Measurements from ENCODE around the gene GATD1.

Gene GATD1

DNA sequence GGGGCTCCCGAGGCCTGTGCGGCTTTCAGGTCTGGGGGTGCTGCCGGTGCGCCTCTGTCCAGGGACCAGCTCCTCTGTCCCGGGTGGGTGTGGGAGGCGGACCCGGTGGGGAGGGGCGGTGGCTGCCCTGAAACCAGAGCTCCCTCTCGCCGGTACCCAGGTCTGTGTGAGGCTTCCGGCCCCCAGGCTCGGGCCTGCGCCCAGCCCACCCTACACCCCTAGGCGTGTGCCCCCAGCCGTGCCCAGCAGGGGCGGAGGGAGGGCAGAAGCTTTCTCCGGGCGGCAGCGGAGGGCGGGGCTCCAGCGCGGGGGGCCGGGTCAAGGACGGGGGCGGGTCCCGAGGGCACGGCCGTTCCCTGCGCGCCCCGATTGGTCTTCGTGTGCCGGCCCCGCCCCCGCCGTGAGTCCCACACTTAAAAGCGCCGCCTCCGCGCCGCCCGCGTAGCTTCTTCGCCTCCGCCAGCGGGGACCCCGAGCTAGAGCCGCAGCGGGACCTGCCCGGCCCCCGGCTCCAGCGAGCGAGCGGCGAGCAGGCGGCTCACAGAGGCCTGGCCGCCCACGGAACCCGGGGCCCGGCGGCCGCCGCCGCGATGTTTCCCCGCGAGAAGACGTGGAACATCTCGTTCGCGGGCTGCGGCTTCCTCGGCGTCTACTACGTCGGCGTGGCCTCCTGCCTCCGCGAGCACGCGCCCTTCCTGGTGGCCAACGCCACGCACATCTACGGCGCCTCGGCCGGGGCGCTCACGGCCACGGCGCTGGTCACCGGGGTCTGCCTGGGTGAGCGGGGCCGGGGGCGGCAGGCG lies 42.0 kb upstream of the GATD1 start:
- ChIA-PET CTCF (interaction anchor here (0.6 to 1.3 kb wide), 2 partner anchors 30 to 314 kb away, joined by 3 read pairs; no protein-coding TSS in a partner anchor), POLR2A (interaction anchor here (0.6 to 5.3 kb wide), 14 partner anchors 9 to 244 kb away, joined by 3 to 40 read pairs (median 5); partner anchors contain the start of genes CD151, CRACR2B, GATD1 and RPLP2)
- no peak for TF ChIP-seq ARNT (IDR thresholded peaks at IDR 0.05)
- TF ChIP-seq L3MBTL2 (conservative IDR thresholded peaks at IDR 0.05) = no peak
- no peak for TF ChIP-seq LEF1 (IDR thresholded peaks at IDR 0.05; ENCODE audit: borderline replicate concordance)
- TF ChIP-seq ZNF384 (IDR thresholded peaks at IDR 0.05) = no peak
- no peak for TF ChIP-seq BHLHE40 (IDR thresholded peaks at IDR 0.05; ENCODE audit: borderline replicate concordance)
- TF ChIP-seq NFRKB (IDR thresholded peaks at IDR 0.05) = no peak
- no peak for TF ChIP-seq SP1 (IDR thresholded peaks at IDR 0.05)
- TF ChIP-seq PKNOX1 (IDR thresholded peaks at IDR 0.05) = no peak
- TF ChIP-seq ELF4 (IDR thresholded peaks at IDR 0.05) = no peak
- no peak for TF ChIP-seq CTBP1 (IDR thresholded peaks at IDR 0.05; ENCODE audit: borderline replicate concordance)
- no peak for TF ChIP-seq HDGF (IDR thresholded peaks at IDR 0.05; ENCODE audit: borderline replicate concordance)
- no peak for TF ChIP-seq TARDBP (IDR thresholded peaks at IDR 0.05)
- TF ChIP-seq FOXK2 (IDR thresholded peaks at IDR 0.05) = no peak
- no peak for TF ChIP-seq FOXA1 (IDR thresholded peaks at IDR 0.05)
- TF ChIP-seq FOXM1 (IDR thresholded peaks at IDR 0.05; ENCODE audit: borderline replicate concordance) = no peak
- TF ChIP-seq SUZ12 (IDR thresholded peaks at IDR 0.05) = no peak
- DNase-seq (ENCODE audit: extremely low spot score) = peak; percentile 89

GRCh38 chr11:818396-819128 lies 41.3 kb upstream of the GATD1 start, which contains the start of gene PNPLA2:
Gene PNPLA2 (plus strand): TSS chr11:818914. CDS start chr11:819719, 805 bp downstream.
- no peak for DNase-seq (ENCODE audit: extremely low spot score)
- CTCF ChIA-PET = interaction anchor here (0.6 to 1.3 kb wide), 3 partner anchors 25 to 315 kb away, joined by 3 read pairs; partner anchors contain the start of gene TSPAN4
- no peak for TF ChIP-seq PKNOX1 (IDR thresholded peaks at IDR 0.05)
- TF ChIP-seq SUZ12 (IDR thresholded peaks at IDR 0.05) = no peak
- TF ChIP-seq FOXK2 (IDR thresholded peaks at IDR 0.05) = no peak
- no peak for TF ChIP-seq ZNF384 (IDR thresholded peaks at IDR 0.05)
- TF ChIP-seq NFRKB (IDR thresholded peaks at IDR 0.05) = no peak
- no peak for TF ChIP-seq TARDBP (IDR thresholded peaks at IDR 0.05)
- no peak for TF ChIP-seq FOXA1 (IDR thresholded peaks at IDR 0.05)
- TF ChIP-seq SP1 (IDR thresholded peaks at IDR 0.05) = no peak
- TF ChIP-seq LEF1 (IDR thresholded peaks at IDR 0.05; ENCODE audit: borderline replicate concordance) = no peak
- TF ChIP-seq ELF4 (IDR thresholded peaks at IDR 0.05) = no peak
- TF ChIP-seq FOXM1 (IDR thresholded peaks at IDR 0.05; ENCODE audit: borderline replicate concordance) = no peak
- no peak for TF ChIP-seq ARNT (IDR thresholded peaks at IDR 0.05)
- TF ChIP-seq HDGF (IDR thresholded peaks at IDR 0.05; ENCODE audit: borderline replicate concordance) = no peak
- no peak for TF ChIP-seq CTBP1 (IDR thresholded peaks at IDR 0.05; ENCODE audit: borderline replicate concordance)
- no peak for TF ChIP-seq L3MBTL2 (conservative IDR thresholded peaks at IDR 0.05)
- no peak for TF ChIP-seq BHLHE40 (IDR thresholded peaks at IDR 0.05; ENCODE audit: borderline replicate concordance)
- POLR2A ChIA-PET = interaction anchor here (0.6 to 5.3 kb wide), 15 partner anchors 10 to 243 kb away, joined by 3 to 40 read pairs (median 4); partner anchors contain the start of genes CD151, CRACR2B, GATD1 and RPLP2

DNA sequence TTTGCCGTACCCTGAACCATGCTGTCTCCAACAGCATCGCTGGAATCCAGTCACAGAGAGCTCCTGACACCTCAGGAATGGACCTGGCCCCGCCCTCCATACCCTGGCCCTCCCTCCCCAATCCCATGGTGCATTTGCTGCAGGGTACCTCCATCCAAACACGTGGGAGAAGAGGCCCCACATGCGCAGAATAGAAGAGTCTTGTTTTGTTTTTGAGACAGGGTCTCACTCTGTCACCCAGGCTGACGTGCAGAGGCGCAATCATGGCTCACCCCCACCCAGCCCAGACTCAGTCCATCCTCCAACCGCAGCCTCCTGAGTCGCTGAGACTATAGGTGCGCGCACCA lies 39.1 kb upstream of the GATD1 start:
- ChIA-PET POLR2A (interaction anchor here (1.4 to 5.3 kb wide), 2 partner anchors 7 to 27 kb away, joined by 5 to 39 read pairs; partner anchors contain the start of genes POLR2L, RPLP2 and TSPAN4), CTCF (no interaction called here)
- TF ChIP-seq ELF4 (IDR thresholded peaks at IDR 0.05) = no peak
- DNase-seq (ENCODE audit: extremely low spot score) = no peak

DNA sequence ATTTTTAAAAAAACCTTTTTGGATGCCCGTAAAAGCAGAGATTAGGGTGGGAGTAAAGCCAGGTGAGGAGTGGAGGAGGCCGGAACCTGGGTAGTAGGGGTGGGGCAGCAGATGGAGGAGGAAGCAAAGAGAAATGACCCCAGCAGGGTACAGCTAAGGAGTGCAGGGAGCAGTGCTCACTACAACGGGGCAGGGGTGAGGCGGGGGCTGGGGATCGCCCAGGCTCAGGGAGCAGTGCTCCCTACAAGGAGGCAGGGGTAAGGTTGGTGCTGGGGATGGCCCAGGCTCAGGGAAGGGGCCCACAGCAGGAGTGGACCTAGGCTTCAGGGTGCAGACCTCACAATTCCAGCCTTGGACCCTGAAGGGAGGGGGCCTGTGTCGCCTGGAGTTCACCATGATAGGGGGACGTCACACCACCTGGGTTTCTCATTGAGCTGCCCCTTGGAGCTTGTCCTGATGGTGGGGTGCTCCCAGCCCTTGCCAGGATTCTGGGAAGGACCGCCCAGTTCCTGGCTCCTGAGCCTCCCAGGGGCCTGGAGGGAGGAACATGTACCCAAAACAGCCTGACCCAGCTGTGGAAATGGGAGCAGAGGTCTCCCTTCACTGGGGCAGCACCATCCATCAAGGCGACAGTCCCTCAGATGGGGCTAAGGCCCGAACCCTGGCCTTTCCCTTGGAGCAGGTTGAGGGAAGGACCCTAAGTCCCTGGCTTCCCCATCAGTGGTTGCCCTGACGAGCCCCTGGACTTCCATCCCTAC lies 38.6 kb upstream of the GATD1 start:
- TF ChIP-seq FOXA1 (IDR thresholded peaks at IDR 0.05) (no peak), BHLHE40 (IDR thresholded peaks at IDR 0.05; ENCODE audit: borderline replicate concordance) (no peak), L3MBTL2 (conservative IDR thresholded peaks at IDR 0.05) (no peak), PKNOX1 (IDR thresholded peaks at IDR 0.05) (no peak), NFRKB (IDR thresholded peaks at IDR 0.05) (no peak), ELF4 (IDR thresholded peaks at IDR 0.05) (no peak), HDGF (IDR thresholded peaks at IDR 0.05; ENCODE audit: borderline replicate concordance) (no peak), ZNF384 (IDR thresholded peaks at IDR 0.05) (no peak), TARDBP (IDR thresholded peaks at IDR 0.05) (no peak), SP1 (IDR thresholded peaks at IDR 0.05) (no peak), FOXM1 (IDR thresholded peaks at IDR 0.05; ENCODE audit: borderline replicate concordance) (no peak), ARNT (IDR thresholded peaks at IDR 0.05) (no peak), LEF1 (IDR thresholded peaks at IDR 0.05; ENCODE audit: borderline replicate concordance) (no peak), SUZ12 (IDR thresholded peaks at IDR 0.05) (no peak), FOXK2 (IDR thresholded peaks at IDR 0.05) (no peak), CTBP1 (IDR thresholded peaks at IDR 0.05; ENCODE audit: borderline replicate concordance) (no peak)
- DNase-seq (ENCODE audit: extremely low spot score) = no peak
- ChIA-PET POLR2A (interaction anchor here (1.4 to 5.3 kb wide), 2 partner anchors 7 to 27 kb away, joined by 5 to 39 read pairs; partner anchors contain the start of genes POLR2L, RPLP2 and TSPAN4), CTCF (no interaction called here)
